Suprapubic skin (tissue), 4 donors: ENCODE measurements around the gene DUSP12. TPM values are rescaled to one million over a fixed set of nuclear protein-coding genes. Genes with fewer than 3 reads are reported as not detected.

Experiments used
- DNase-seq, 2 donors: peaks; one replicate each; pipeline ENCODE4 v3.0.0-alpha.2; 2019; ENCODE audit warnings: low spot score in 2 of 2
- H3K27ac ChIP-seq: fragments of 200-600 bp; sonication (generic); one replicate; pipeline ENCODE4 v1.5.1; 2019
- H3K27me3 ChIP-seq: fragments of 200-600 bp; sonication (generic); one replicate; pipeline ENCODE4 v1.5.1; 2019
- H3K36me3 ChIP-seq: fragments of 200-600 bp; sonication (generic); one replicate; pipeline ENCODE4 v1.5.1; 2019
- H3K4me1 ChIP-seq: fragments of 200-600 bp; sonication (generic); one replicate; pipeline ENCODE4 v1.5.1; 2019
- H3K4me3 ChIP-seq: fragments of 200-600 bp; sonication (generic); one replicate; pipeline ENCODE4 v1.5.1; 2019; ENCODE audit warnings: mild to moderate bottlenecking
- H3K9me3 ChIP-seq: fragments of 200-600 bp; sonication (generic); one replicate; pipeline ENCODE4 v1.5.1; 2019
- EP300 ChIP-seq: sonication (generic); formaldehyde crosslinking; IDR thresholded peaks from one replicate; pipeline ENCODE4 v1.6.1; 2017; ENCODE audit warnings: antibody characterized with exemption
- POLR2A ChIP-seq, 2 donors: fragments of 450-650 bp; IDR thresholded peaks; one replicate each; pipeline ENCODE4 v1.6.1; 2017; ENCODE audit warnings: antibody characterized with exemption in 2 of 2, mild to moderate bottlenecking in 2 of 2, moderate library complexity in 2 of 2
- POLR2AphosphoS5 ChIP-seq, 3 donors: sonication (generic); formaldehyde crosslinking; IDR thresholded peaks; one replicate each; pipeline ENCODE4 v1.6.1; 2017; ENCODE audit warnings: antibody characterized with exemption in 3 of 3
- WGBS: methylation state at CpG from one replicate; pipeline ENCODE4 v1.1.5; 2018; 5-methylcytosine and 5-hydroxymethylcytosine counted together
- total RNA-seq, 4 donors: library from RNA; depleted of rRNA; stranded (reverse); fragments of >200 nt; gene quantifications; one replicate each; pipeline ENCODE4 v1.1.0, GENCODE V29; 2016
- TF ChIP-seq, protein P1 (sequence below), 2 donors: fragments of 200-600 bp in 1 of 2; fragments of 450-650 bp in 1 of 2; sonication (generic) in 1 of 2; IDR thresholded peaks; one replicate each; pipeline ENCODE4 v1.5.1; 2016 to 2019; ENCODE audit warnings: antibody characterized with exemption in 2 of 2, mild to moderate bottlenecking in 1 of 2, moderate library complexity in 1 of 2

DUSP12 gene
- total RNA-seq, 4 donors from 2014 or later = 10.9 to 12.7 (median 11.9) TPM

DNA sequence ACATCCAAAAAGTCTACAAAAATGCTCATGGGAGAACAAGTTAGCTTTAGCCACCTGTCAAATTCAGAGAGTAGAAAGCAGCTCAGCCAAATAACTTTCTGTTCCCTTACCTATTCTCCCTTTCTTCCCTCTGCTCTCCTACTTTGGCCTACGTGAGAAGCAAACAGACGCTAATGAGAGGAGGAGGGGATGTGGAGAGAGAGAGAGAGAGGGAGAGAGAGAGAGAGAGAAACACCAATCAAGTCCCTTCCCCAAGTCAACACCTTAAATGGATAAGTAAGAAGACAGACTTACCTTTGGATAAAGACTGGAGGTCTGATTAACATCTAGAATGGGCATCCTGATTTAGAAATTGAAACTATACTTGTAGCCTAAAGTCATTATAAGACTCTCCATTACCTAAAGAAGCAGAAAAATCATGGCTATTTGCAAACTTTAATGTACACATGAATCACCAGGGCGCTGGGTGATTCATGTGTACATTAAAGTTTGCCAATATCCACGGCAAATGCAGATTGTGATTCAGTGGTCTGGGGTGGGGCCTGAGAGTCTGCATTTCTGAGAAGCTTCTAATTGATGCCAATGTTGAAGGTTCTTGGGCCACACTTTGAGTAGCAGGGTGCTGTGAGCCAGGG, 13.1 kb upstream of the DUSP12 start:
- TF ChIP-seq EP300 (no peak), POLR2A (IDR thresholded peaks at IDR 0.05) (no peak), POLR2AphosphoS5 (IDR thresholded peaks at IDR 0.05) (no peak)
- TF ChIP-seq, protein P1, sequence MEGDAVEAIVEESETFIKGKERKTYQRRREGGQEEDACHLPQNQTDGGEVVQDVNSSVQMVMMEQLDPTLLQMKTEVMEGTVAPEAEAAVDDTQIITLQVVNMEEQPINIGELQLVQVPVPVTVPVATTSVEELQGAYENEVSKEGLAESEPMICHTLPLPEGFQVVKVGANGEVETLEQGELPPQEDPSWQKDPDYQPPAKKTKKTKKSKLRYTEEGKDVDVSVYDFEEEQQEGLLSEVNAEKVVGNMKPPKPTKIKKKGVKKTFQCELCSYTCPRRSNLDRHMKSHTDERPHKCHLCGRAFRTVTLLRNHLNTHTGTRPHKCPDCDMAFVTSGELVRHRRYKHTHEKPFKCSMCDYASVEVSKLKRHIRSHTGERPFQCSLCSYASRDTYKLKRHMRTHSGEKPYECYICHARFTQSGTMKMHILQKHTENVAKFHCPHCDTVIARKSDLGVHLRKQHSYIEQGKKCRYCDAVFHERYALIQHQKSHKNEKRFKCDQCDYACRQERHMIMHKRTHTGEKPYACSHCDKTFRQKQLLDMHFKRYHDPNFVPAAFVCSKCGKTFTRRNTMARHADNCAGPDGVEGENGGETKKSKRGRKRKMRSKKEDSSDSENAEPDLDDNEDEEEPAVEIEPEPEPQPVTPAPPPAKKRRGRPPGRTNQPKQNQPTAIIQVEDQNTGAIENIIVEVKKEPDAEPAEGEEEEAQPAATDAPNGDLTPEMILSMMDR (IDR thresholded peaks at IDR 0.05) = no peak
- no peaks in the 10 kb centered on the region for H3K9me3 ChIP-seq
- H3K27me3 ChIP-seq = no peaks in the 10 kb centered on the region
- no peak for DNase-seq
- no peaks in the 10 kb centered on the region for H3K36me3 ChIP-seq
- no peak overlapping the region for H3K27ac ChIP-seq
- H3K4me3 ChIP-seq = no peak overlapping the region
- 69% methylated on average over 4 of the region's 4 CpGs for WGBS
- H3K4me1 ChIP-seq = peaks cover 13% of the 10 kb centered on the region

DNA sequence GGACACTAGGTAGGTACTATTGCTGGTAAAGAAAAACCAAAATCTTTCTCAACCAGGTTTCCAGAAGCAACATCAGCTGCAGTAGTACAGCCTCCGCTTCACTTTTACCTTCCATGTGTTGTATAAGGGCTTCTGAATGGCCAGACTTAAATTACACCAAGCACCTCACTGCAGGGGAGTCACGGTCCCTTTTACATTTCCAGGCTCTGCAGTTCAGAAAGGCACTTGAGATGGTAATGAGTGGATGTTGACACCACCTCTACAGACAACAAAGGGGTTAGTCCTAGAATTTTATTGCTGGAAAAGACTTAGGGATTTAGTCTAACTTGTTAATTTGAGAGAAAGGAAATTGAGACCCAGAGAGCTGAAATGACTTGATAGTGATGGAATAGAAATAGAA, 12.0 kb upstream of the DUSP12 start:
- DNase-seq = no peak
- no peaks in the 10 kb centered on the region for H3K36me3 ChIP-seq
- peaks cover 13% of the 10 kb centered on the region for H3K4me1 ChIP-seq
- no peak for TF ChIP-seq EP300
- no peak for TF ChIP-seq POLR2AphosphoS5 (IDR thresholded peaks at IDR 0.05)
- TF ChIP-seq POLR2A (IDR thresholded peaks at IDR 0.05) = no peak
- TF ChIP-seq, protein P1 (IDR thresholded peaks at IDR 0.05) = no peak
- H3K9me3 ChIP-seq = no peaks in the 10 kb centered on the region
- 74% methylated on average over 2 of the region's 2 CpGs for WGBS
- H3K27ac ChIP-seq = no peak overlapping the region
- H3K4me3 ChIP-seq = no peak overlapping the region
- no peaks in the 10 kb centered on the region for H3K27me3 ChIP-seq

DNA sequence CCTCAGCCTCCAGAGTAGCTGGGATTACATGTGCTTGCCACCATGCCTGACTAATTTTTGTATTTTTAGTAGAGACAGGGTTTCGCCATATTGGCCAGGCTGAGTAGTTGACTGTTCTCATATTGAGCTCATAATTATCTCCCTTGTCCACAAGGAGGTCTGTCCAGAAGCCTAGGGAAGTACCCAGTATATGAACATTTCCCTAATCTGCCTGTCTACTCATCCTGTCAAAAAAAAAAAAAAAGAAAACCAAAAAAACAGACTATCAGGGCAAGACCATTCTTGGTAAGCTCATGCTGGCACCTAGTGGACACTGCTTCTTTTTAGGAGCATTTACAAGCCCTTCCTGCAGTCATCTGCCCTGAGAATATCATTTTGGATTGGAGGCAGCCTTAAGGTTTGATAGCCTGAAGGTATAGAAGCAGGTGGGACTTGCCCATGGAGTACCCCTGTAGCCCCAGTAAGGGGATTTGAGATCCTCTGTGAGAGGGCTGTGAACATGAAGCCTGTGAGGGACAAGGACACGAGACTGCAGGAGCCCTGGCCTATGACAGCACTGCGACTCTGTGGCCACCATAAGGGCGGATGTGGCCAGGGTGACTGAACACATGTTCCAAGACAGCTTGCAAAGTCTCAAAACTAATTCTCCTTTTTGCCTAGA, 10.8 kb upstream of the DUSP12 start:
- TF ChIP-seq POLR2A (IDR thresholded peaks at IDR 0.05) (no peak), EP300 (no peak)
- TF ChIP-seq, protein P1 (IDR thresholded peaks at IDR 0.05) = peak in 1 of 2 donors; percentile 7
- Histone ChIP-seq H3K4me1 (peaks cover 4% of the 10 kb centered on the region), H3K9me3 (no peaks in the 10 kb centered on the region), H3K27ac (no peak overlapping the region), H3K36me3 (no peaks in the 10 kb centered on the region), H3K27me3 (no peaks in the 10 kb centered on the region), H3K4me3 (no peak overlapping the region)
- WGBS = 70% methylated on average over 4 of the region's 4 CpGs
- DNase-seq = no peak

DNA sequence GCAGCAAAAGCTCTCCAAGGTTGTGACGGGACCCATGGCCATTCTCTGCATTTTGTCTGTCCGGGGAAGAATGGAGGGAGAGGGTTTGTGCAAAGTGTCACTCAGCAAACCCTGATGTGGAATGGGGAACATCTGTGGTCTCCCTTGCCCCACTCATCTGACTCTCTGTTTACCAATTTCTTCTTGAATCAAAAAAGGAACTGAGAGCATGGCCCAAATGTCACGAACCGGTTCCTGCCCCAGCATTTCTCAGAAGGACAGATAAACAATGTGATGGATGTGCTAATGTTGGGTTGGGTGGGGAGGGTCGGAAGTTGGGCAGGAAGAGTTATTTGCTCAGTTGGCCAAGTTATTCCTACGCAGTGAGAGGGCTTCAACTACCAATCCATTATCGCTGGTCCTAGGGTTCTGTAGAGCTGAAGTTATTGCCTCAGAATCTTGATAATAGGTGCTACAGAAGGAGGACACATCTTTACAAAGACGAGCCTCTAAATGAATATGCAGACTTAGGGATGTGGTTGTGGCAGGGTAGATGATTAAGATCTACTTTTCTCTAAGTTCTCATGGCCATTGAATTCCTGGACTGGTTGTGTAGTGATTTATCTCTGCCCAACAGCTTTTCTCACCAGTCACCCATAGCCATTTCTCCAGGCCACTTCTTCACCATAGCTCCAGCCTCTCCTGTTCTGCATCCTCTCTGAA, 9.6 kb upstream of the DUSP12 start:
- TF ChIP-seq POLR2AphosphoS5 (IDR thresholded peaks at IDR 0.05) (no peak), POLR2A (IDR thresholded peaks at IDR 0.05) (no peak), EP300 (no peak)
- TF ChIP-seq, protein P1 (IDR thresholded peaks at IDR 0.05) = no peak
- WGBS = 78% methylated on average over 8 of the region's 8 CpGs
- peak overlapping the region; percentile 58 for H3K27ac ChIP-seq
- no peaks in the 10 kb centered on the region for H3K4me1 ChIP-seq
- H3K4me3 ChIP-seq = no peak overlapping the region
- H3K27me3 ChIP-seq = no peaks in the 10 kb centered on the region
- H3K9me3 ChIP-seq = no peaks in the 10 kb centered on the region
- no peaks in the 10 kb centered on the region for H3K36me3 ChIP-seq
- no peak for DNase-seq

DNA sequence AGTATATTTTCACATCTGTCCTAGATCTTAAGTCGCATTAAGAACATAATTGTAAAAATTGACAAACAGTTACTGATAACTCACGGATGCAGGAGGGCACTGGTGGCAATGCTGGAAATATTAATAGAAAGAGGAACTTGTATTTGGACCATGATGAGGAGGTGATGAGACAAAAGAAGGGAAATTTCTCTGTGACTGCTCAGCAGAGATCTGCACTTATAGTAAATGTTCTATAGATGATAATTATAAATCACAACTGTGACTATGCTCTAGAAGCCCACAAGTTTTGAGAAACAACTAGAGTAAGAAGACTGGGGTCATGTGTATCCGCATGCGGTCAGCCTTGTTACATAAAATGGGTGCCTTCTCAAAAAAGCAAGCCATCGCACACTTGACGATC, 8.7 kb upstream of the DUSP12 start:
- no peaks in the 10 kb centered on the region for H3K4me1 ChIP-seq
- TF ChIP-seq EP300 = no peak
- TF ChIP-seq, protein P1 (IDR thresholded peaks at IDR 0.05) = no peak
- TF ChIP-seq POLR2A (IDR thresholded peaks at IDR 0.05) = no peak
- no peak for TF ChIP-seq POLR2AphosphoS5 (IDR thresholded peaks at IDR 0.05)
- no peaks in the 10 kb centered on the region for H3K27me3 ChIP-seq
- WGBS = 75% methylated on average over 6 of the region's 6 CpGs
- H3K4me3 ChIP-seq = no peak overlapping the region
- no peak for DNase-seq
- no peak overlapping the region for H3K27ac ChIP-seq
- H3K9me3 ChIP-seq = no peaks in the 10 kb centered on the region
- no peaks in the 10 kb centered on the region for H3K36me3 ChIP-seq
